Epidermal melanocyte (primary cell): ENCODE results near the gene PAM.
A peak's percentile ranks its signal among the peaks of the same experiment; 100 is the strongest.

Source experiments
- DNase-seq: peaks from one replicate; pipeline ENCODE4 v3.0.0; 2011; ENCODE audit warnings: low spot score; ENCODE audit not compliant: insufficient read length

The PAM gene

GRCh38 chr5:102933316-102933715, 178.2 kb downstream of the PAM start:
- DNase-seq = no peak

GRCh38 chr5:102933721-102934459, 178.8 kb downstream of the PAM start:
- no peak for DNase-seq

DNA sequence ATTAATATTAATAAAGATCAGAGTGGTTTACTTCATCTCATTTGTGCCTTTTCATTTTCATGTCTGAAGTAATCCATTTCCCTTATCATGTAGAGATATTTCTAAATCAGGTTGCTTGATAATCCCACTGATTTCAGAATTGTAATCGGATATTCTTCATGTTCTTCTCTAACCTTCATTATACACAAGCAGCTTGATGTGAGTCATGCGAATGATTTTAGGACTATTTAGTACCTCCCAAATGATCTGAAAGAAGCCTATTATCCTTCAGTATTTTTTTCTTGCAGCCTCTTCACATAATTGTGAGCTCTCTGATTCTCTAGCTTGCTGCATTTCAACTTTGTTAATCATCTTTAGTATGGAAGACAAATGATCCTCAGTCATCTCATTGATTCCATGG, 182.8 kb downstream of the PAM start:
- no peak for DNase-seq

- no peak for DNase-seq
Observed at GRCh38 chr5:102941111-102941510, 186.0 kb downstream of the PAM start.

DNA sequence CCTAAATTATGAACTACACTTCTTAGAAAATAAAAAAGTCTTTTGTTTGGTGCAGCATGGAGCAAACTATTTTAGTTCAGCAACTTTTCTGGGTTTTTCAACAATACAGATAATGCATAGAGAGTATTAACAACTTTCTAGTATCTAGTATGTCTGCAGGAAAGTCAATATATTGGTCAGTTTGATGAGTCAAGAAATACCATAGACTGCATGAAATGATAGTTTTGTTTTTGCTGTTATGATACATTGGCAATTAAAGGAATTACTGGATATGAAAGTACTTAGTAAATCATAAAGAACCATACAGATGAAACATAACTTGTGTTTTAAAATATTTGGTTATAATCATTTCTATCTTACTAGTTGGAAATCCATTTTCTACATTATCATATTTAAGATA, 191.3 kb downstream of the PAM start:
- no peak for DNase-seq

- DNase-seq = no peak
Observed at GRCh38 chr5:102946971-102947370, 191.9 kb downstream of the PAM start.

- DNase-seq = no peak
Observed at GRCh38 chr5:102955488-102955887, 200.4 kb downstream of the PAM start.

DNA sequence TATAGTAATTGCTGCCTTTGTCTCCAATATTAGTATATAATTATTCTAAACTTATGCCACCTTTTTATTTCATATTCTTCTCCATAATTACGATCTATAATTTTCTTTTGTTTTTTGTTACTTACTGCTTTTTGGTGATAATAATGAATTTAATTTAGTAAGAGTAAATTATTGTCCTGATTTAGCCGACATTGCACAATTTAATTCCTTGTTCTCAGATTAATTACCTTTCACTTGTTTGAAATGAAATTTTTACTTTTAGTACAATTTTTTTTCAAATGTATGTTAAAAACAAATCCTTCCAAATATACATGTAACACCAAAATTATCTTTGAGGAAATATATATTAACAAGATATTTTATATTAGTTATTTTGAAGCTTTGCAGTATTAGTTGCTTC, 201.5 kb downstream of the PAM start:
- DNase-seq = no peak

- DNase-seq = no peak
Observed at GRCh38 chr5:102957141-102957540, 202.0 kb downstream of the PAM start.

- no peak for DNase-seq
Observed at GRCh38 chr5:102958481-102959011, 203.4 kb downstream of the PAM start.

DNA sequence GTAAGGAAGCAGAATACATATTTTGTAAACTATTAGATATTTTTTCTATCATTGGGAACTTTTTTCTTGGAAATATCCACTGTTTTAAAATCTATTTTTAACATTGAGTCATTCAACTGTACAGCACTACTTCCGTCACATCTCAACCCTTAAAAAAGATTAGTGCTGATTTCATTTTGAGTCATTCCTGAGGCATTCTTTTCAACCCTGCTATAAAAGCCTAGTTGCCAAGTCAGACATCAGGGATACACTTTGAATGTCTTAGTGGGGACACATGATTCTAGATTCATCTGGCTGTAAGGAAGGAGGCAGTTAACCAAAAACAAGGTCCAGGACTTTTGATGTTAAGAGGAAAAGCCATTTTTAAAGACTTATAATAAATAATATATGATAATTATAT, 203.9 kb downstream of the PAM start:
- DNase-seq = no peak

DNA sequence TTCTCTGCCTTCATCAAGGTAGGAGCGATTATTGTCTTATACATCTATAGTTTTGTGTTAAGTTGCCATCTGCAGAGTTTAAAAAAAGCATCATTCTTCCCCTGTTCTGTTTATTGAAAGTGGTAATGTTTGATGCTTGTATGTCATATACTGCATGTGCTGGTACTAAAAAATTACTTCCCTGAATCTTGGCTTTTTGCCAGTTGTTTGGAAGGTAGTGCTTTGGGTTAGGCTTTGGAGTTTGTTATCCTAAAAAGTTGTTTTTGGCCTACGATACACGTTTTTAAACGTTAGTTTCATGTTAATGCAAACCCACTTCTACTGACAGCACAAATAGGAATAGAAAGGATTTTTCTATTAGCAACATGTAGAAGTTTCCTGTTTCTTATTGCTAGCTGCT, 206.6 kb downstream of the PAM start:
- no peak for DNase-seq

DNA sequence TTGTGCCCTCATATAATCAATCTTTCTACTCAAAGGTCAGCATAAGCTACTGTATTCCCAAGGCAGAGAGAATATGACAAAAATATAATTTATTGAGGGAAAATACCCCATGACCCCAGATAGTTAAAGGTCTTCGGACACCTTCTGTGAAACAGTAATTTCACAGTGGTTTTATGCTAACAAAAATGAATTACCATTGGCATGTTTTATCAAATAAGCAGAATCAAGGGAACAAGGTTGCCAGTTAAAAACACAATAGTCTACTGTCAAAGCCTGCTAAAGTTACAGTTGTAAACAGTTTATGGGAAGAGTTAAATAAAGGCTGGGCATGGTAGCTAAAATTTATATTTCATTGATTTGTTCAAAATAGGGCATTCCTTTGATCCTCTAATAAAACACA, 210.5 kb downstream of the PAM start:
- DNase-seq = no peak

- no peak for DNase-seq
Observed at GRCh38 chr5:102969641-102970040, 214.5 kb downstream of the PAM start.

DNA sequence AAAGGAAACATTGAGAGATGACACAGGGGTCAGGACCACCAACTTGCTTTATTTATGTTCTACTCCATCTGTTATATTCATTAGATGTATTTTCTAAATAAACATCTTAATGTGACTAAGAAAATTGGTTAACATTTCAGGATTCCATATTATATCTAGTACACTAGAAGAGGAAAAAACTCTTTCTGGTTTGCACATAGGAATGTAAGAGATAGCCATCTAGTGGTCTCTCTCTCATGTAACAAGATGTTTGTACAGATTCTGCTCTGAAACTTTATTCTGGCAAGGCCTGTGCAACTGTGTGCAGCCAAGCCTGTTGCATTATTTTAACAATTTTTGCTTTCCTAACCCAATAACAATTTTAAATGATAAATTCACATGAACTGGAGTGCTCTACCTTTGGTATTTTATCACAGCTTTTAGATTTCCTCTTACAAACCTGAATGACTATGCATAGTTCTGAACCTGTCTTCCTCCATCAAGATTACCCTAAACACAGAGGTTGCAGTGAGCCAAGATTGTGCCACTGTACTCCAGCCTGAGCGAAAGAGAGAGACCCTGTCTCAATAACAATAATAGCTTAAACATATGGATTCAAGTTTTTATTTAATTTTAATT, 216.7 kb downstream of the PAM start:
- DNase-seq = peak; percentile 28

DNA sequence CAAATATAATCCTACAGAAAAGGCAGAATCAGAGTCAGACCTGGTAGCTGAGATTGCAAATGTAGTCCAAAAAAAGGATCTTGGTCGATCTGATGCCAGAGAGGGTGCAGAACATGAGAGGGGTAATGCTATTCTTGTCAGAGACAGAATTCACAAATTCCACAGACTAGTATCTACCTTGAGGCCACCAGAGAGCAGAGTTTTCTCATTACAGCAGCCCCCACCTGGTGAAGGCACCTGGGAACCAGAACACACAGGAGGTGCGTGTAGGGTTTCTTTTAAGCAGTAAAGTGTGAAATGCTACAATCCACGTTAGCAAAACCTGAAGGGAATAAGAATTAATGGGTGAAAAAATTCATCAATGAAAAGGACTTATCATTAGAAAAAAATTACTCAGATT, 219.1 kb downstream of the PAM start:
- no peak for DNase-seq

DNA sequence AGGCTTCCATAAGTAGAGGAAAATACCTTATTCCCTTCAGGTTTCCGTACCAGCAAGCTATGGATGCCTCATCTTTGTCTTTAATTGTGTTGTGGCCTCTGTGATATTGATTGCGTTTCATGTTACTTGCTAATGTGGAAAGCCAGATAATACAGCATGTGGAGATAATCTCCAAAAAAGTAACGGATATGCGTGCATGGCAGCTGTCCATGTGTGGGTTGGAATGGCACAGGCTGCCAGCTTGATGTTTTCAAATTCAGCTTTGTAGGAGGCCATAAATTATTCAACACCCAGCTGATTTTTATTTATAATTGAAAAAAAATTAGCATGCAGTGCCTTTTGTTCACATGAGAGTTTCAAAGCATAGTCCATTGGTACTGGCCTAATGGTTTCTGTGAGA, 219.9 kb downstream of the PAM start:
- no peak for DNase-seq

DNA sequence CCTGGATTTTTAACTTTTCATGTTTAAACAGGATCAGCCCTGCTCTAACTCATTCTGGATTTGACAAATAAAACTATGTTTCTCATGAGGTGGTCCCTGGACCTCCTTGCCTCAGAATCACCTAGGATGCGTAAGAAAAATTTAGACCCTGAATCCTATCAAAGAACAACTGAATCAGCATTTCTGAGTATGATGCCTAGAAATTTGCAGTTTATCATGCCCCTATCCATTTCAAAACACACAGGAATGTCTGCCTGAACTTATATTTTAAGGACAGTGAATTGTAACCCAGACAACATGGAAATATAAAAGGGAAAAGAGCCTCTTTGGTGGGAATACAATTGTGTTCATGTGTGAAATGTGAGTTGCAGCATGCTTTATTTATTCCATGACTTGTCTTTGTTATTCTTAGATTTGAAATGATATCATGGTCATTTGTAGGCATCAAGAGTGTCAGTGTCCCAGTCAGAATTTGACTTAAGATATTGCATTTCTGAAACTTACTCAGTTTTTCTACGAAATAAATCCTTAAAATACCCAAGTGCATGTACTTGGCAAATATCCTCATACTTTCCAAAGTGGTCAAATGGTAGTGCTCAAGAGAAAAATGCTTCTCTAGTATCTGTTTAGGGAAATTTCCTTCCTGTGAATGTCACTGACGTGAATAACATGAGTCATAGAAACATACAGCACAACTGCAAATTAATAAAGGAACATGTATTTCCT, 220.5 kb downstream of the PAM start:
- no peak for DNase-seq

- DNase-seq = no peak
Observed at GRCh38 chr5:102981957-102982635, 227.0 kb downstream of the PAM start.

- DNase-seq = no peak
Observed at GRCh38 chr5:102986074-102986473, 231.0 kb downstream of the PAM start.

DNA sequence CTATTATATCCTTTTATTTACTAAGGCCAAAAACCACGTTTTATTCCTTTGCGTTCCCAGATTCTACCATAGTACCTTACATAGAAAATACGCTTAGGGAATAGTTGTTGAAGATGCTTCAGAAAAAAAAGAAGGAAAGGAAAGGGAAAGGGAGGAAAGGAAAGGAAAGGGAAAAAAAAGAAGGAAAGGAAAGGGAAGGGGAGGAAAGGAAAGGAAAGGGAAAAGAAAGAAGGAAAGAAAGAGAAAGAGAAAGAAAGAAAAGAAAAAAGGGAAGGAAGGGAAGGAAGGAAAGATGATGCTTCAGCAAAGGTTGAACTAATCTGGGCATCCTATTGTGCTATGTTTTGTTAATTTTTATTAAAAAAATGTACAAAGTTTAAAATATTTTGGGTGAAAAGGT, 233.4 kb downstream of the PAM start:
- DNase-seq = no peak

GRCh38 chr5:102991802-102992201, 236.7 kb downstream of the PAM start:
- DNase-seq = no peak
